Liver (tissue), 9 donors: ENCODE measurements around the gene IPPK. TPM values are rescaled to one million over a fixed set of nuclear protein-coding genes. Genes with fewer than 3 reads are reported as not detected.

Experiments used
- DNase-seq: peaks from one replicate; pipeline ENCODE4 v3.0.0-alpha.2; 2017; ENCODE audit warnings: low spot score
- H3K27ac ChIP-seq, 2 donors: one replicate each; pipeline ENCODE4 v1.7.0; 2013; ENCODE audit warnings: inconsistent platforms in 2 of 2, low read length in 2 of 2, control low read depth in 1 of 2, low read depth in 1 of 2, mild to moderate bottlenecking in 1 of 2
- H3K27me3 ChIP-seq, 4 donors: one replicate each; pipeline versions ENCODE4 v1.6.1 to v1.7.0; 2013; ENCODE audit warnings: low read length in 3 of 4, inconsistent platforms in 1 of 4, mild to moderate bottlenecking in 1 of 4, moderate library complexity in 1 of 4; ENCODE audit not compliant: control insufficient read depth in 4 of 4, insufficient read depth in 4 of 4
- H3K36me3 ChIP-seq, 4 donors: one replicate each; pipeline versions ENCODE4 v1.6.1 to v1.7.0; 2013; ENCODE audit warnings: low read length in 3 of 4, mild to moderate bottlenecking in 3 of 4, low read depth in 1 of 4, moderate library complexity in 1 of 4; ENCODE audit not compliant: control insufficient read depth in 4 of 4, insufficient read depth in 3 of 4
- H3K4me1 ChIP-seq, 4 donors: one replicate each; pipeline versions ENCODE4 v1.6.1 to v1.7.0; 2013; ENCODE audit warnings: low read length in 3 of 4, mild to moderate bottlenecking in 3 of 4, moderate library complexity in 1 of 4; ENCODE audit not compliant: control insufficient read depth in 4 of 4, insufficient read depth in 4 of 4
- H3K4me3 ChIP-seq, 3 donors: one replicate each; pipeline versions ENCODE4 v1.6.1 to v1.7.0; 2013; ENCODE audit warnings: low read length in 3 of 3, control low read depth in 1 of 3, low read depth in 1 of 3, mild to moderate bottlenecking in 1 of 3
- H3K9ac ChIP-seq, 2 donors: one replicate each; pipeline ENCODE4 v1.7.0; 2013; ENCODE audit warnings: low read length in 2 of 2, mild to moderate bottlenecking in 2 of 2, moderate library complexity in 2 of 2, control low read depth in 1 of 2, low read depth in 1 of 2
- H3K9me3 ChIP-seq, 4 donors: one replicate each; pipeline versions ENCODE4 v1.6.1 to v1.7.0; 2013; ENCODE audit warnings: low read length in 3 of 4; ENCODE audit not compliant: control insufficient read depth in 4 of 4
- ATF3 ChIP-seq: IDR thresholded peaks from 2 replicates; pipeline ENCODE4 v1.6.1; 2016; ENCODE audit warnings: antibody characterized with exemption
- CTCF ChIP-seq: fragments of 150-350 bp; IDR thresholded peaks from 2 replicates; pipeline ENCODE4 v1.5.1; 2017; ENCODE audit warnings: improper control_type of control experiment, low read depth, low read length; ENCODE audit not compliant: missing input control
- EGR1 ChIP-seq, 2 donors: IDR thresholded peaks; 2 replicates each; pipeline ENCODE4 v1.6.1; 2016 to 2018; ENCODE audit warnings: antibody characterized with exemption in 2 of 2, low read depth in 2 of 2
- FOXA1 ChIP-seq: IDR thresholded peaks from 2 replicates; pipeline ENCODE4 v1.6.1; 2016; ENCODE audit warnings: antibody characterized with exemption
- FOXA2 ChIP-seq: IDR thresholded peaks from 2 replicates; pipeline ENCODE4 v1.6.1; 2016; ENCODE audit warnings: antibody characterized with exemption
- HNF4A ChIP-seq, 2 donors: conservative IDR thresholded peaks; 2 replicates each; pipeline ENCODE4 v1.6.1; 2016; ENCODE audit warnings: antibody characterized with exemption in 2 of 2, mild to moderate bottlenecking in 2 of 2
- HNF4G ChIP-seq: IDR thresholded peaks from 2 replicates; pipeline ENCODE4 v1.6.1; 2016; ENCODE audit warnings: antibody characterized with exemption
- JUND ChIP-seq, 2 donors: IDR thresholded peaks; 2 replicates each; pipeline ENCODE4 v1.6.1; 2016; ENCODE audit warnings: antibody characterized with exemption in 2 of 2
- MAX ChIP-seq: IDR thresholded peaks from 2 replicates; pipeline ENCODE4 v1.6.1; 2016; ENCODE audit warnings: antibody characterized with exemption
- NR2F2 ChIP-seq: IDR thresholded peaks from 2 replicates; pipeline ENCODE4 v1.6.1; 2016; ENCODE audit warnings: antibody characterized with exemption
- RAD21 ChIP-seq, 2 donors: IDR thresholded peaks; 2 replicates each; pipeline ENCODE4 v1.6.1; 2016; ENCODE audit warnings: antibody characterized with exemption in 2 of 2, mild to moderate bottlenecking in 2 of 2
- RXRA ChIP-seq, 2 donors: IDR thresholded peaks; 2 replicates each; pipeline ENCODE4 v1.6.1; 2017 to 2018; ENCODE audit warnings: antibody characterized with exemption in 2 of 2, mild to moderate bottlenecking in 1 of 2
- SP1 ChIP-seq: IDR thresholded peaks from 2 replicates; pipeline ENCODE4 v1.6.1; 2018; ENCODE audit warnings: antibody characterized with exemption, mild to moderate bottlenecking
- YY1 ChIP-seq: IDR thresholded peaks from 2 replicates; pipeline ENCODE4 v1.6.1; 2016; ENCODE audit warnings: antibody characterized with exemption, mild to moderate bottlenecking
- ZBTB33 ChIP-seq: IDR thresholded peaks from 2 replicates; pipeline ENCODE4 v1.6.1; 2016; ENCODE audit warnings: antibody characterized with exemption
- WGBS: extraction: QIAGEN DNeasy Blood & Tissue Kit; methylation state at CpG from one replicate; pipeline ENCODE4 v1.1.7; 2013; 5-methylcytosine and 5-hydroxymethylcytosine counted together
- polyA plus RNA-seq, 2 donors: library from polyadenylated mRNA; stranded (reverse) in 1 of 2; unstranded in 1 of 2; fragments of 200-250 nt in 1 of 2; fragments of >200 nt in 1 of 2; fragmentation: Nextera tagmentation in 1 of 2; extraction: Ambion mirVana in 1 of 2; gene quantifications; one replicate each; pipeline versions ENCODE4 v1.2.1 to v1.2.3, GENCODE V29; 2013 to 2015
- total RNA-seq, 2 donors: library from RNA; depleted of rRNA; stranded (reverse); fragments of >200 nt; gene quantifications; one replicate each; pipeline ENCODE4 v1.2.3, GENCODE V29; 2014
- TF ChIP-seq, protein P1 (sequence below): IDR thresholded peaks from 2 replicates; pipeline ENCODE4 v1.6.1; 2016; ENCODE audit warnings: antibody characterized with exemption, mild to moderate bottlenecking
- donor health status: healthy.
- donor health status: healthy.
- donor health status: healthy.
- donor health status: healthy.
- donor health status: healthy.

Gene IPPK
- total and polyA plus RNA-seq, 4 donors = 2.1 to 5.9 (median 3.6) TPM

DNA sequence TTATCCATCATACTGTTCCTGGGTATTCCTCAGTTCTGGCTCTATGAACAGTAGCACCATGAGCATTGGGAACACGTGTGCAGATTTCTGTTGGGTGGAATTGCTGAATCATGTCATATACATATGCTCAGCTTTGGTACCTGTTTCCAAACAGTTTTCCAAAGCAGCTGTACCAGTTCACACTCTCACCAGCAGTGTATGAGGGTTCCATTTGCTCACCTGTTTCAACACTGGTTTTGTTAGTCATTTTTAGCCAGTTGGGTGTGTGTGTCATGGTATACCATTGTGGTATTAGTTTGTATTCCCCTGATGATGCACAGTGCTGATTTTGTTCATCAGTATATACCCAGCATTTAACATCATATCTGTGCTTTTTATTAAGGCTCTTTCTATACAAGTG lies 77.4 kb downstream of the IPPK start:
- no peak for TF ChIP-seq HNF4G
- TF ChIP-seq JUND (IDR thresholded peaks at IDR 0.05) = no peak
- TF ChIP-seq, protein P1, sequence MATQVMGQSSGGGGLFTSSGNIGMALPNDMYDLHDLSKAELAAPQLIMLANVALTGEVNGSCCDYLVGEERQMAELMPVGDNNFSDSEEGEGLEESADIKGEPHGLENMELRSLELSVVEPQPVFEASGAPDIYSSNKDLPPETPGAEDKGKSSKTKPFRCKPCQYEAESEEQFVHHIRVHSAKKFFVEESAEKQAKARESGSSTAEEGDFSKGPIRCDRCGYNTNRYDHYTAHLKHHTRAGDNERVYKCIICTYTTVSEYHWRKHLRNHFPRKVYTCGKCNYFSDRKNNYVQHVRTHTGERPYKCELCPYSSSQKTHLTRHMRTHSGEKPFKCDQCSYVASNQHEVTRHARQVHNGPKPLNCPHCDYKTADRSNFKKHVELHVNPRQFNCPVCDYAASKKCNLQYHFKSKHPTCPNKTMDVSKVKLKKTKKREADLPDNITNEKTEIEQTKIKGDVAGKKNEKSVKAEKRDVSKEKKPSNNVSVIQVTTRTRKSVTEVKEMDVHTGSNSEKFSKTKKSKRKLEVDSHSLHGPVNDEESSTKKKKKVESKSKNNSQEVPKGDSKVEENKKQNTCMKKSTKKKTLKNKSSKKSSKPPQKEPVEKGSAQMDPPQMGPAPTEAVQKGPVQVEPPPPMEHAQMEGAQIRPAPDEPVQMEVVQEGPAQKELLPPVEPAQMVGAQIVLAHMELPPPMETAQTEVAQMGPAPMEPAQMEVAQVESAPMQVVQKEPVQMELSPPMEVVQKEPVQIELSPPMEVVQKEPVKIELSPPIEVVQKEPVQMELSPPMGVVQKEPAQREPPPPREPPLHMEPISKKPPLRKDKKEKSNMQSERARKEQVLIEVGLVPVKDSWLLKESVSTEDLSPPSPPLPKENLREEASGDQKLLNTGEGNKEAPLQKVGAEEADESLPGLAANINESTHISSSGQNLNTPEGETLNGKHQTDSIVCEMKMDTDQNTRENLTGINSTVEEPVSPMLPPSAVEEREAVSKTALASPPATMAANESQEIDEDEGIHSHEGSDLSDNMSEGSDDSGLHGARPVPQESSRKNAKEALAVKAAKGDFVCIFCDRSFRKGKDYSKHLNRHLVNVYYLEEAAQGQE = no peak
- TF ChIP-seq MAX = no peak
- no peak for TF ChIP-seq ATF3
- no peak for TF ChIP-seq YY1
- TF ChIP-seq NR2F2 = no peak
- TF ChIP-seq EGR1 (IDR thresholded peaks at IDR 0.05; ENCODE audit: low read depth in 2 of 2) = no peak
- TF ChIP-seq HNF4A (conservative IDR thresholded peaks at IDR 0.05) = no peak
- TF ChIP-seq CTCF = no peak
- 96% methylated on average over 1 of the region's 1 CpG for WGBS
- no peak overlapping the region for H3K9ac ChIP-seq
- H3K4me3 ChIP-seq = no peak overlapping the region
- H3K9me3 ChIP-seq = no peaks in the 10 kb centered on the region
- DNase-seq = no peak
- H3K36me3 ChIP-seq = no peaks in the 10 kb centered on the region
- no peak overlapping the region for H3K27ac ChIP-seq
- no peaks in the 10 kb centered on the region for H3K27me3 ChIP-seq
- peaks cover 0 to 2% (median 0%) of the 10 kb centered on the region in 4 donors for H3K4me1 ChIP-seq

- no peak overlapping the region for H3K27ac ChIP-seq
- no peak for DNase-seq
- TF ChIP-seq YY1 = no peak
- TF ChIP-seq NR2F2 = peak; percentile 15
- peak in 1 of 2 donors; percentile 26 for TF ChIP-seq RXRA (IDR thresholded peaks at IDR 0.05)
- no peak for TF ChIP-seq FOXA2
- TF ChIP-seq HNF4G = no peak
- TF ChIP-seq SP1 = peak; percentile 15
- TF ChIP-seq, protein P1 = peak; percentile 36
- peak; percentile 11 to 37 for TF ChIP-seq RAD21 (IDR thresholded peaks at IDR 0.05)
- TF ChIP-seq FOXA1 = no peak
- TF ChIP-seq ZBTB33 = no peak
Observed at GRCh38 chr9:92590377-92590776, 79.6 kb downstream of the IPPK start.

More at GRCh38 chr9:92590377-92590776, 79.6 kb downstream of the IPPK start:
- H3K36me3 ChIP-seq = no peaks in the 10 kb centered on the region
- no peak overlapping the region for H3K4me3 ChIP-seq
- peaks cover 0 to 2% (median 0%) of the 10 kb centered on the region in 4 donors for H3K4me1 ChIP-seq
- no peaks in the 10 kb centered on the region for H3K27me3 ChIP-seq
- H3K9ac ChIP-seq = no peak overlapping the region
- WGBS = 67% methylated on average over 3 of the region's 3 CpGs
- H3K9me3 ChIP-seq = no peaks in the 10 kb centered on the region
